ENCODE measurements around the gene PLA2G4B. TPM values are rescaled to one million over a fixed set of nuclear protein-coding genes. Genes with fewer than 3 reads are reported as not detected.

PLA2G4B gene
- total RNA-seq, 6 experiments from 2014 or later: 0.31 to 7.3 (median 4.7) TPM

DNA sequence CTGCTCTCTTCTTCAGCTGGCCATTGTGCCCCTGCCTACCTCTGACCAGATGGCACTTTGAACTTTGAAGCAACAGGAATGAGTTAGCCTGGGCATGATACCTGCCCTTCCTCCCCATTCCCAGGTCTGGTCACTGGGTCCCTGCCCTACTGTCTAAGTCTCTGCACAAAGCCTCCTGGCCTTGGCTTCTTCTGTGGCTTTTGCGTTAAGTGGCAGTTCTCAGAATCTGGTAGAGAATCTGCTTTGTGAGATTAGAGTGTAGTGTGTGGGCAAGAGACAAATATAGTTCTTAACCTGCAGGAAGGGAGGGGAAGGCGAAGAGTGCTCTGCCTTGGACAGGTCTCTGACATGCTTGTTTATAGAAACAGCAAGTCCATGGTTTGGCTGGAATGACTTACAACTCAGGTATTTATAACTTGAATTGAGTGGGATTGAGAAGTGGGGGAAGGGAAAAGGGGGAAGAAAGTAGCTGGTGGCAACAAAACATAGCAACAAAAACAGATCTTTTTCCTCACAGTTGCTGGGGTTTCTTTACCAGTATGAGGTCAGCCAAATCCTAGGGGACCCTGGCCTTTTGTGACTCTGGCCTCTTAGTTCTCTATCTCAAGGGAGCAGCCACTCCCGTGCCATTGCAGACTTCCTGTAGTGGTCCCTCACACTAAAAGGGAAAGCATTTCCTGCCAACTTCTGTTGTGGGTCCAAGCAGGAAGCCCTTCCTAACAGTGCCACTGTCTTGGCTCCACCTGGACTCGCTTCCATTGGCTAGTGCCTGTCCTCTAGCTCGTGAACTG is 47.7 kb upstream of the PLA2G4B start:
- intact Hi-C loops (cut with DNase I): no loop called here
- Histone ChIP-seq H3K27ac (no peak overlapping the region), H3K4me1 (peaks cover 0 to 19% (median 5%) of the 10 kb centered on the region in 4 donors), H3K9me3 (no peaks in the 10 kb centered on the region), H3K36me3 (no peaks in the 10 kb centered on the region), H3K27me3 (no peaks in the 10 kb centered on the region), H3K4me3 (no peak overlapping the region)
- TF ChIP-seq, protein P1, sequence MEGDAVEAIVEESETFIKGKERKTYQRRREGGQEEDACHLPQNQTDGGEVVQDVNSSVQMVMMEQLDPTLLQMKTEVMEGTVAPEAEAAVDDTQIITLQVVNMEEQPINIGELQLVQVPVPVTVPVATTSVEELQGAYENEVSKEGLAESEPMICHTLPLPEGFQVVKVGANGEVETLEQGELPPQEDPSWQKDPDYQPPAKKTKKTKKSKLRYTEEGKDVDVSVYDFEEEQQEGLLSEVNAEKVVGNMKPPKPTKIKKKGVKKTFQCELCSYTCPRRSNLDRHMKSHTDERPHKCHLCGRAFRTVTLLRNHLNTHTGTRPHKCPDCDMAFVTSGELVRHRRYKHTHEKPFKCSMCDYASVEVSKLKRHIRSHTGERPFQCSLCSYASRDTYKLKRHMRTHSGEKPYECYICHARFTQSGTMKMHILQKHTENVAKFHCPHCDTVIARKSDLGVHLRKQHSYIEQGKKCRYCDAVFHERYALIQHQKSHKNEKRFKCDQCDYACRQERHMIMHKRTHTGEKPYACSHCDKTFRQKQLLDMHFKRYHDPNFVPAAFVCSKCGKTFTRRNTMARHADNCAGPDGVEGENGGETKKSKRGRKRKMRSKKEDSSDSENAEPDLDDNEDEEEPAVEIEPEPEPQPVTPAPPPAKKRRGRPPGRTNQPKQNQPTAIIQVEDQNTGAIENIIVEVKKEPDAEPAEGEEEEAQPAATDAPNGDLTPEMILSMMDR (IDR thresholded peaks at IDR 0.05): no peak
- WGBS (ENCODE audit: insufficient coverage, low coverage, low lambda C conversion rate, missing lambda C conversion rate): 54% methylated on average over 5 of the region's 5 CpGs
- DNase-seq (no peak), ATAC-seq (peak; percentile 62 to 95 (median 87))

DNA sequence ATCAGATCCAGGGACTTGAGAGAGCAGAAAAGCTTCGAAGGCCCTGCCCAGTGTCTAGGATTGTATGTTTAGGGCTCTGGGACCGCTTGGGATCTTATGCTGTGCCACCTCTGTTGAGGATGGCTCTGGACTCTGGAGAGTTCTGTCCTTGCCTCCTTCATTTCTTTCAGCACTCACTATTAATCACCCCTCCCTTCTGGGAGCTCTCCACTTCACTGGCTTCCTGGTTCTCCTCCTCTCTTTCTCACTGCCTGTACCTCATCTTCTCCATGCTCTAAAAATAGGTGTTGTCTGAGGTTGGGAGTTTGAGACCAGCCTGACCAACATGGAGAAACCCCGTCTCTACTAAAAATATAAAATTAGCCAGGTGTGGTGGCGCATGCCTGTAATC is 47.1 kb upstream of the PLA2G4B start:
- Histone ChIP-seq H3K4me1 (peaks cover 0 to 19% (median 5%) of the 10 kb centered on the region in 4 donors), H3K27ac (no peak overlapping the region)
- ATAC-seq: peak in 1 of 4 donors; percentile 37

DNA sequence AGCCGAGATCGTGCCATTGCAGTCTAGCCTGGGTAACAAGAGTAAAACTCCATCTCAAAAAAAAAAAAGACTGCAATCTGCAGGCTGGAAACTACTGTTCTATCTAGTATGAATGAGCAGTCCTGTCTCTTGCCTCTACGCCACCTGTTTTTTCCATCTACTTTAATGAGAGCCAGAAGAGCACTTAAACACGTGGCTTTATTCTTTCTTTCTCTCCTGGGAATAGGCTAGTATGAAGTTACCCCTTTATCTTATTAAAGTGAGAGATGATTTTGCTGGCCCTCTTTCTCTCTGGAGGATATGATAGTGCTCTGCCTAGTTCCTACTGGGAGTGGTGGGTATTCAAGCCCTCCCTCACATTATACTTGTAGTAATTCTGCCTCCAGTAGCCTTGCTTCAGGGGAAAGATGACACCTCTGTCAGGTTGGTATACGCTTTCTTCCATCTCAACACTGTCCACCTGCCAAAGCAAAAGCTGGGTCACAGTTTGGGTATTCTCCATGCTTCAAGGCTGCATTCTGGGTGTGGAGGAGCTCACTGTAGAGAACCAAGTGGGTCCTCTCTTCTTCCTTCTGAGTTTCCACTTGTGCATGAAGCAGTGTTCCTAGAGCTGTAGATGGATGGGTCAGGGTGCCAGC is 46.5 kb upstream of the PLA2G4B start:
- H3K27me3 ChIP-seq: no peaks in the 10 kb centered on the region
- WGBS (ENCODE audit: insufficient coverage, low coverage, low lambda C conversion rate, missing lambda C conversion rate): 90% methylated on average over 3 of the region's 5 CpGs
- no peak for ATAC-seq
- no peak for DNase-seq
- H3K36me3 ChIP-seq: no peaks in the 10 kb centered on the region
- no peaks in the 10 kb centered on the region for H3K9me3 ChIP-seq
- TF ChIP-seq POLR2A (IDR thresholded peaks at IDR 0.05): no peak
- TF ChIP-seq, protein P1 (IDR thresholded peaks at IDR 0.05): no peak
- intact Hi-C loops (cut with DNase I): no loop called here
- H3K27ac ChIP-seq: no peak overlapping the region
- peaks cover 0 to 19% (median 5%) of the 10 kb centered on the region in 4 donors for H3K4me1 ChIP-seq
- no peak overlapping the region for H3K4me3 ChIP-seq

More for the DNA sequence above, 47.1 kb upstream of the PLA2G4B start:
- no peak for TF ChIP-seq POLR2A (IDR thresholded peaks at IDR 0.05)
- TF ChIP-seq, protein P1 (IDR thresholded peaks at IDR 0.05): no peak
- Histone ChIP-seq H3K27me3 (no peaks in the 10 kb centered on the region), H3K4me3 (no peak overlapping the region), H3K9me3 (no peaks in the 10 kb centered on the region), H3K36me3 (no peaks in the 10 kb centered on the region)
- no peak for DNase-seq
- intact Hi-C loops (cut with DNase I): no loop called here
- 90% methylated on average over 3 of the region's 4 CpGs for WGBS (ENCODE audit: insufficient coverage, low coverage, low lambda C conversion rate, missing lambda C conversion rate)

DNA sequence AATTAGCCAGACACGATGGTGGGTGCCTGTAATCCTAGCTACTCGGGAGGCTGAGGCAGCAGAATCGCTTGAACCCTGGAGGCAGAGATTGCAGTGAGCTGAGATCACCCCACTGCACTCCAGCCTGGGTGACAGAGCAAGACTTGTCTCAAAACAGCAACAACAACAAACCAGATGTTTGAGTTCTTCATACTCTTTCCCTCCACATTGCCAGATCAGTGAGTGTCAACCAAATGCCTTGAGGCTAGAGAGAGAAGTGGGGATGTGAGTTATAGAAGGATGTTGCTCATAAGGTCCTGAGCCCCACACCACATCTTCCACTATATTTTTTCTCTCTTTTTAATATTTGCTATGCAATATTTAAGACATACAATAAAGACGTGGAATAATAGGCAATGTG is 44.6 kb upstream of the PLA2G4B start:
- Histone ChIP-seq H3K27ac (no peak overlapping the region), H3K9me3 (no peaks in the 10 kb centered on the region), H3K4me1 (peaks cover 0 to 19% (median 5%) of the 10 kb centered on the region in 4 donors), H3K27me3 (no peaks in the 10 kb centered on the region), H3K36me3 (no peaks in the 10 kb centered on the region), H3K4me3 (no peak overlapping the region)
- ATAC-seq (no peak), DNase-seq (no peak)
- 87% methylated on average over 2 of the region's 4 CpGs for WGBS (ENCODE audit: insufficient coverage, low coverage, low lambda C conversion rate, missing lambda C conversion rate)
- TF ChIP-seq, protein P1 (IDR thresholded peaks at IDR 0.05): no peak
- TF ChIP-seq POLR2A (IDR thresholded peaks at IDR 0.05): no peak
- intact Hi-C loops (cut with DNase I): no loop called here
